Mesenchymal stem cell (in vitro differentiated cells and primary cell): ENCODE results near the gene FLRT1.

Source experiments
- DNase-seq: peaks from one replicate; pipeline ENCODE4 v3.0.0-alpha.2; 2013
- H2AFZ ChIP-seq: one replicate; pipeline ENCODE4 v1.6.1; 2013; ENCODE audit warnings: low read depth, mild to moderate bottlenecking, control low read depth, inconsistent platforms, low read length, moderate library complexity
- H2AK5ac ChIP-seq: 2 replicates; pipeline ENCODE4 v1.6.1; 2013; ENCODE audit warnings: low read length, moderate library complexity, mild to moderate bottlenecking, inconsistent platforms; ENCODE audit not compliant: severe bottlenecking
- H2BK120ac ChIP-seq: one replicate; pipeline ENCODE4 v1.6.1; 2013; ENCODE audit warnings: low read depth, mild to moderate bottlenecking, inconsistent platforms, low read length, moderate library complexity
- H2BK12ac ChIP-seq, 2 experiments: one replicate each; pipeline ENCODE4 v1.6.1; 2013; ENCODE audit warnings: inconsistent platforms in 2 of 2, low read length in 2 of 2, mild to moderate bottlenecking in 2 of 2, moderate library complexity in 2 of 2, control low read depth in 1 of 2
- H2BK15ac ChIP-seq: one replicate; pipeline ENCODE4 v1.6.1; 2013; ENCODE audit warnings: mild to moderate bottlenecking, low read depth, inconsistent platforms; ENCODE audit not compliant: poor library complexity, severe bottlenecking
- H2BK5ac ChIP-seq: 2 replicates; pipeline ENCODE4 v1.6.1; 2013; ENCODE audit warnings: low read depth, mild to moderate bottlenecking, low read length, control low read depth, inconsistent platforms; ENCODE audit not compliant: poor library complexity, severe bottlenecking
- H3K14ac ChIP-seq, 2 experiments: one replicate each; pipeline ENCODE4 v1.6.1; 2013; ENCODE audit warnings: inconsistent platforms in 2 of 2, low read length in 2 of 2, control low read depth in 1 of 2, mild to moderate bottlenecking in 1 of 2, moderate library complexity in 1 of 2
- H3K18ac ChIP-seq, 2 experiments: one replicate each; pipeline ENCODE4 v1.6.1; 2013; ENCODE audit warnings: inconsistent platforms in 2 of 2, low read length in 2 of 2, control low read depth in 1 of 2, low read depth in 1 of 2, mild to moderate bottlenecking in 1 of 2
- H3K23ac ChIP-seq, 2 experiments: one replicate each; pipeline ENCODE4 v1.6.1; 2013; ENCODE audit warnings: inconsistent platforms in 2 of 2, low read length in 2 of 2, mild to moderate bottlenecking in 2 of 2, moderate library complexity in 2 of 2, control low read depth in 1 of 2
- H3K27ac ChIP-seq: 2 replicates; pipeline ENCODE4 v1.5.1; 2013; ENCODE audit warnings: mild to moderate bottlenecking, moderate library complexity, low read length, control low read depth, inconsistent platforms; ENCODE audit not compliant: poor library complexity, severe bottlenecking
- H3K27me3 ChIP-seq, 2 experiments: 2 replicates each; pipeline versions ENCODE4 v1.6.1 to v1.7.0; 2013; ENCODE audit warnings: low read length in 2 of 2, mild to moderate bottlenecking in 2 of 2, moderate library complexity in 2 of 2, control low read depth in 1 of 2, inconsistent platforms in 1 of 2; ENCODE audit not compliant: control insufficient read depth in 1 of 2, insufficient read depth in 1 of 2
- H3K36me3 ChIP-seq, 2 experiments: 2 replicates each; pipeline versions ENCODE4 v1.6.1 to v1.7.0; 2013; ENCODE audit warnings: low read length in 2 of 2, control low read depth in 1 of 2, inconsistent platforms in 1 of 2, low read depth in 1 of 2, mild to moderate bottlenecking in 1 of 2; ENCODE audit not compliant: insufficient read depth in 2 of 2, control insufficient read depth in 1 of 2
- H3K4ac ChIP-seq, 2 experiments: one replicate each; pipeline ENCODE4 v1.6.1; 2013; ENCODE audit warnings: inconsistent platforms in 2 of 2, low read length in 2 of 2, mild to moderate bottlenecking in 2 of 2, moderate library complexity in 2 of 2, control low read depth in 1 of 2, low read depth in 1 of 2
- H3K4me1 ChIP-seq: 2 replicates; pipeline ENCODE4 v1.6.1; 2013; ENCODE audit warnings: low read depth, low read length, control low read depth; ENCODE audit not compliant: control insufficient read depth, insufficient read depth
- H3K4me2 ChIP-seq: 2 replicates; pipeline ENCODE4 v1.6.1; 2013; ENCODE audit warnings: low read length, mild to moderate bottlenecking, inconsistent platforms; ENCODE audit not compliant: poor library complexity, severe bottlenecking
- H3K4me3 ChIP-seq, 2 experiments: 2 replicates each; pipeline versions ENCODE4 v1.5.1 to v1.7.0; 2013; ENCODE audit warnings: low read length in 2 of 2, mild to moderate bottlenecking in 2 of 2, control low read depth in 1 of 2, low read depth in 1 of 2; ENCODE audit not compliant: insufficient read depth in 1 of 2
- H3K79me1 ChIP-seq: replicated peaks from 2 replicates; pipeline ENCODE4 v1.6.1; 2013; ENCODE audit warnings: mild to moderate bottlenecking, control low read depth, low read length, inconsistent platforms; ENCODE audit not compliant: poor library complexity, severe bottlenecking
- H3K9ac ChIP-seq: 2 replicates; pipeline ENCODE4 v1.7.0; 2013; ENCODE audit warnings: mild to moderate bottlenecking, low read length, moderate library complexity
- H3K9me3 ChIP-seq: 2 replicates; pipeline ENCODE4 v1.7.0; 2013; ENCODE audit warnings: mild to moderate bottlenecking, low read length; ENCODE audit not compliant: control insufficient read depth
- H4K8ac ChIP-seq: one replicate; pipeline ENCODE4 v1.6.1; 2013; ENCODE audit warnings: inconsistent platforms, mild to moderate bottlenecking, low read length, moderate library complexity
- H4K91ac ChIP-seq: one replicate; pipeline ENCODE4 v1.6.1; 2013; ENCODE audit warnings: mild to moderate bottlenecking, low read length, inconsistent platforms
- WGBS: methylation state at CpG from one replicate; pipeline ENCODE4 v1.1.7; 2013; ENCODE audit warnings: mixed read lengths; 5-methylcytosine and 5-hydroxymethylcytosine counted together

The FLRT1 gene

GRCh38 chr11:64084951-64085710 lies 49.4 kb downstream of the FLRT1 start:
- no peak overlapping the region for H2BK5ac ChIP-seq
- no peak overlapping the region for H2AFZ ChIP-seq
- H3K9me3 ChIP-seq, result no peaks in the 10 kb centered on the region
- H4K8ac ChIP-seq, result no peak overlapping the region
- peaks cover 0 to 3% of the 10 kb centered on the region in 2 experiments for H3K36me3 ChIP-seq
- H3K27me3 ChIP-seq, result peaks cover 4 to 5% of the 10 kb centered on the region in 2 experiments
- H3K27ac ChIP-seq, result no peak overlapping the region
- H2BK15ac ChIP-seq, result no peak overlapping the region
- H3K79me1 ChIP-seq, result no peaks in the 10 kb centered on the region
- H4K91ac ChIP-seq, result no peak overlapping the region
- peak overlapping the region; percentile 37 for H3K4me2 ChIP-seq
- no peak overlapping the region for H3K18ac ChIP-seq
- no peak overlapping the region for H3K9ac ChIP-seq
- no peak overlapping the region for H3K14ac ChIP-seq
- DNase-seq, result no peak
- H3K23ac ChIP-seq, result no peak overlapping the region
- H2BK120ac ChIP-seq, result no peak overlapping the region
- 89% methylated on average over 25 of the region's 27 CpGs for WGBS
- no peak overlapping the region for H3K4me3 ChIP-seq
- H3K4ac ChIP-seq, result no peak overlapping the region
- H2AK5ac ChIP-seq, result peak overlapping the region; percentile 85
- H3K4me1 ChIP-seq, result peaks cover 48% of the 10 kb centered on the region
- no peak overlapping the region for H2BK12ac ChIP-seq
